IMR-90 (cell line): ENCODE results near the gene OGFOD2. TPM values are rescaled to one million over a fixed set of nuclear protein-coding genes. Genes with fewer than 3 reads are reported as not detected.
A peak's percentile ranks its signal among the peaks of the same experiment; 100 is the strongest.

Source experiments
- ATAC-seq: fragments of 200-7000 bp; cut with Tn5 transposase; 2 replicates; pipeline ENCODE4 v1.9.1; 2020; ENCODE audit warnings: low read depth, mild to moderate bottlenecking, moderate library complexity
- BruUV-seq: library from RNA; stranded (reverse); fragments of 400-500 nt; replicated peaks from 2 replicates; lab custom pipeline; 2021; lab: Mats Ljungman, UMichigan
- CTCF ChIA-PET: fragments of 300-600 bp; formaldehyde crosslinking; extraction: SDS; loops from one replicate; lab custom pipeline; 2021; ENCODE audit warnings: antibody characterized with exemption; lab: Yijun Ruan, JAX
- POLR2A ChIA-PET: fragments of 300-600 bp; sonication (Branson Sonifier 250); formaldehyde crosslinking; loops from one replicate; lab custom pipeline; 2022; ENCODE audit warnings: antibody characterized with exemption; ENCODE audit not compliant: unreplicated experiment; lab: Charles Lee
- DNase-seq: peaks from one replicate; pipeline ENCODE4 v3.0.0; 2013
- H2AFZ ChIP-seq: replicated peaks from 2 replicates; pipeline ENCODE3; 2013; ENCODE audit warnings: low read length, mild to moderate bottlenecking; ENCODE audit not compliant: poor library complexity
- H2AK5ac ChIP-seq: 2 replicates; pipeline ENCODE4 v1.6.1; 2013; ENCODE audit warnings: low read depth, low read length, inconsistent platforms
- H2AK9ac ChIP-seq: replicated peaks from 2 replicates; pipeline ENCODE3; 2013; ENCODE audit warnings: mild to moderate bottlenecking, low read depth, low read length, moderate library complexity; ENCODE audit not compliant: poor library complexity
- H2BK120ac ChIP-seq: 2 replicates; pipeline ENCODE4 v1.6.1; 2013; ENCODE audit warnings: low read depth, low read length, inconsistent platforms
- H2BK15ac ChIP-seq: 3 replicates; pipeline ENCODE4 v1.6.1; 2013; ENCODE audit warnings: low read depth, low read length, inconsistent platforms
- H2BK20ac ChIP-seq: 2 replicates; pipeline ENCODE4 v1.6.1; 2013; ENCODE audit warnings: low read depth, mild to moderate bottlenecking, inconsistent platforms, low read length, moderate library complexity
- H2BK5ac ChIP-seq: 2 replicates; pipeline ENCODE4 v1.6.1; 2013; ENCODE audit warnings: mild to moderate bottlenecking, low read depth, low read length, inconsistent platforms; ENCODE audit not compliant: poor library complexity, severe bottlenecking
- H3K14ac ChIP-seq: replicated peaks from 2 replicates; pipeline ENCODE4 v1.6.1; 2013; ENCODE audit warnings: low read depth, low read length, inconsistent platforms
- H3K18ac ChIP-seq: 2 replicates; pipeline ENCODE4 v1.6.1; 2013; ENCODE audit warnings: low read depth, low read length, control low read depth
- H3K23ac ChIP-seq: 2 replicates; pipeline ENCODE4 v1.6.1; 2013; ENCODE audit warnings: low read depth, low read length, inconsistent platforms
- H3K27ac ChIP-seq: 2 replicates; pipeline ENCODE4 v1.5.1; 2013; ENCODE audit warnings: mild to moderate bottlenecking, control low read depth, low read length; ENCODE audit not compliant: insufficient read depth
- H3K27me3 ChIP-seq: 2 replicates; pipeline ENCODE4 v1.6.1; 2013; ENCODE audit warnings: low read length; ENCODE audit not compliant: control insufficient read depth, insufficient read depth
- H3K36me3 ChIP-seq: 2 replicates; pipeline ENCODE4 v1.6.1; 2013; ENCODE audit warnings: low read length, mixed read lengths; ENCODE audit not compliant: control insufficient read depth, insufficient read depth
- H3K4ac ChIP-seq: 2 replicates; pipeline ENCODE4 v1.6.1; 2013; ENCODE audit warnings: low read depth, low read length, inconsistent platforms
- H3K4me1 ChIP-seq: 2 replicates; pipeline ENCODE4 v1.6.1; 2013; ENCODE audit warnings: low read length, mixed read lengths; ENCODE audit not compliant: control insufficient read depth, insufficient read depth
- H3K4me2 ChIP-seq: 2 replicates; pipeline ENCODE4 v1.6.1; 2013; ENCODE audit warnings: low read depth, mild to moderate bottlenecking, control low read depth, low read length, moderate library complexity
- H3K4me3 ChIP-seq: 2 replicates; pipeline ENCODE4 v1.5.1; 2013; ENCODE audit warnings: low read depth, mild to moderate bottlenecking, control low read depth, low read length, moderate library complexity; ENCODE audit not compliant: insufficient read depth
- H3K56ac ChIP-seq: 2 replicates; pipeline ENCODE4 v1.6.1; 2013; ENCODE audit warnings: low read length, inconsistent platforms; ENCODE audit not compliant: insufficient read depth; ENCODE audit errors: extremely low read depth
- H3K79me1 ChIP-seq, 2 experiments: 2 replicates each; pipeline ENCODE4 v1.6.1; 2013; ENCODE audit warnings: low read length in 2 of 2, inconsistent platforms in 1 of 2, low read depth in 1 of 2
- H3K9ac ChIP-seq: 2 replicates; pipeline ENCODE4 v1.6.1; 2013; ENCODE audit warnings: low read depth, low read length, control low read depth
- H3K9me1 ChIP-seq: 2 replicates; pipeline ENCODE4 v1.6.1; 2013; ENCODE audit warnings: low read length, inconsistent platforms; ENCODE audit not compliant: insufficient read depth
- H3K9me3 ChIP-seq: 2 replicates; pipeline ENCODE4 v1.6.1; 2013; ENCODE audit warnings: low read length; ENCODE audit not compliant: control insufficient read depth, insufficient read depth
- H4K20me1 ChIP-seq: 2 replicates; pipeline ENCODE4 v1.6.1; 2013; ENCODE audit warnings: low read length, inconsistent platforms; ENCODE audit not compliant: insufficient read depth
- H4K5ac ChIP-seq: 2 replicates; pipeline ENCODE4 v1.6.1; 2013; ENCODE audit warnings: mild to moderate bottlenecking, low read depth, low read length, control low read depth
- H4K8ac ChIP-seq, 2 experiments: 2 replicates each; pipeline ENCODE4 v1.6.1; 2013; ENCODE audit warnings: low read depth in 2 of 2, low read length in 2 of 2, control low read depth in 1 of 2, inconsistent platforms in 1 of 2
- H4K91ac ChIP-seq: 2 replicates; pipeline ENCODE4 v1.6.1; 2013; ENCODE audit warnings: low read depth, low read length, inconsistent platforms; ENCODE audit not compliant: insufficient read depth
- BHLHE40 ChIP-seq: fragments of 150-350 bp; IDR thresholded peaks from 2 replicates; pipeline ENCODE4 v1.6.1; 2016; ENCODE audit warnings: mild to moderate bottlenecking, low read depth, low read length
- CEBPB ChIP-seq: IDR thresholded peaks from 2 replicates; pipeline ENCODE4 v1.6.1; 2012; ENCODE audit warnings: low read depth, low read length, improper control_type of control experiment
- ELK1 ChIP-seq: fragments of 150-350 bp; IDR thresholded peaks from 2 replicates; pipeline ENCODE4 v1.6.1; 2016; ENCODE audit warnings: low read depth, mild to moderate bottlenecking, low read length, moderate library complexity, borderline replicate concordance
- FOS ChIP-seq: fragments of 150-350 bp; IDR thresholded peaks from 2 replicates; pipeline ENCODE4 v1.6.1; 2016; ENCODE audit warnings: low read depth, low read length
- MAFK ChIP-seq: IDR thresholded peaks from 2 replicates; pipeline ENCODE4 v1.6.1; 2012; ENCODE audit warnings: low read depth, low read length, improper control_type of control experiment
- MAZ ChIP-seq: IDR thresholded peaks from 2 replicates; pipeline ENCODE4 v1.6.1; 2012; ENCODE audit warnings: low read depth, mild to moderate bottlenecking, low read length, improper control_type of control experiment, moderate library complexity, borderline replicate concordance
- MXI1 ChIP-seq: IDR thresholded peaks from 2 replicates; pipeline ENCODE4 v1.6.1; 2012; ENCODE audit warnings: low read depth, mild to moderate bottlenecking, low read length, moderate library complexity, borderline replicate concordance
- POLR2A ChIP-seq: IDR thresholded peaks from 2 replicates; pipeline ENCODE4 v1.6.1; 2012; ENCODE audit warnings: mild to moderate bottlenecking, low read depth, low read length
- RAD21 ChIP-seq: IDR thresholded peaks from 2 replicates; pipeline ENCODE4 v1.6.1; 2012; ENCODE audit warnings: low read length, improper control_type of control experiment
- SMC3 ChIP-seq: fragments of 150-350 bp; IDR thresholded peaks from 2 replicates; pipeline ENCODE4 v1.6.1; 2016; ENCODE audit warnings: low read depth, mild to moderate bottlenecking, antibody characterized with exemption, low read length, moderate library complexity
- USF2 ChIP-seq: fragments of 150-350 bp; IDR thresholded peaks from 2 replicates; pipeline ENCODE4 v1.6.1; 2017; ENCODE audit warnings: mild to moderate bottlenecking, antibody characterized with exemption, low read length, low read depth
- WGBS, 2 experiments: methylation state at CpG; one replicate each; pipeline versions ENCODE4 v1.1.5 to v1.1.7; 2013; ENCODE audit warnings: missing lambda C conversion rate in 2 of 2; ENCODE audit not compliant: insufficient read length in 1 of 2; ENCODE audit errors: extremely low coverage in 2 of 2; 5-methylcytosine and 5-hydroxymethylcytosine counted together
- dilution Hi-C: fragments of 300-500 bp; cut with HindIII; formaldehyde crosslinking; loops from one replicate; pipeline ENCODE4 v1.14.3; 2018; ENCODE audit warnings: low sequenced_read_pairs; ENCODE audit not compliant: unreplicated experiment
- in situ Hi-C: fragments of 300-500 bp; cut with MboI; formaldehyde crosslinking; loops from 3 replicates; pipeline ENCODE4 v1.14.3; 2019; ENCODE audit warnings: low sequenced_read_pairs, inconsistent platforms, mixed read lengths
- intact Hi-C: fragments of 100-400 bp; cut with micrococcal nuclease; formaldehyde crosslinking; loops from 2 replicates; pipeline ENCODE4 v1.10.0; 2022
- polyA plus RNA-seq, 3 experiments: library from polyadenylated mRNA; depleted of rRNA; stranded (reverse); fragments of >200 nt; gene quantifications; 2 replicates each; pipeline ENCODE4 v1.2.3, GENCODE V29; 2012; ENCODE audit warnings: low replicate concordance in 1 of 3
- total RNA-seq: library from RNA; depleted of rRNA; stranded (reverse); fragments of >200 nt; gene quantifications from 2 replicates; pipeline ENCODE4 v1.2.3, GENCODE V29; 2012

The OGFOD2 gene
- total and polyA plus RNA-seq, 2 of the 4 experiments (the other 2 are of a cell fraction), result 4.3 to 18.2 TPM

- TF ChIP-seq USF2, result peak; percentile 71
Observed at GRCh38 chr12:122946690-122947341, 28.2 kb upstream of the OGFOD2 start (continued).

- Histone ChIP-seq H3K56ac (peak overlapping the region; percentile 32; the same call in 1 of the 2 replicates), H3K14ac (peak overlapping the region; percentile 91), H4K5ac (peak overlapping the region; percentile 18), H3K4me2 (no peak overlapping the region), H3K4me3 (no peak overlapping the region), H3K9me1 (peaks cover 30% of the 10 kb centered on the region), H3K9ac (peak overlapping the region; percentile 7; the same call in 1 of the 2 replicates), H2BK15ac (peak overlapping the region; percentile 84; the same call in 2 of the 3 replicates), H4K20me1 (peaks cover 5% of the 10 kb centered on the region; the same call in 1 of the 2 replicates), H2BK5ac (peak overlapping the region; percentile 82), H2AK9ac (peak overlapping the region; percentile 97), H3K4me1 (peaks cover 22% of the 10 kb centered on the region), H3K36me3 (no peaks in the 10 kb centered on the region), H4K8ac (peak overlapping the region; percentile 25 to 87; a peak in 3 of 4 replicates), H4K91ac (peak overlapping the region; percentile 90), H3K79me1 (peaks cover 0 to 24% of the 10 kb centered on the region in 2 experiments; a peak in 2 of 4 replicates), H3K18ac (peak overlapping the region; percentile 16), H2AFZ (peak overlapping the region; percentile 80), H3K27me3 (no peaks in the 10 kb centered on the region), H3K23ac (peak overlapping the region; percentile 68; the same call in 1 of the 2 replicates), H3K9me3 (no peaks in the 10 kb centered on the region), H2BK20ac (peak overlapping the region; percentile 89), H2BK120ac (peak overlapping the region; percentile 99), H3K27ac (peak overlapping the region; percentile 74), H2AK5ac (peak overlapping the region; percentile 88), H3K4ac (peak overlapping the region; percentile 92)
- in situ Hi-C loops (no loop called here), dilution Hi-C loops (no loop called here), intact Hi-C loops (loop anchor here (1.0 kb wide), 1 partner anchor 87 kb away; no protein-coding TSS in a partner anchor)
- BruUV-seq, result no TSS peak
- CTCF ChIA-PET, result interaction anchor here (0.7 to 1.3 kb wide), 2 partner anchors 76 to 174 kb away, joined by 3 read pairs; no protein-coding TSS in a partner anchor
- WGBS, 2 experiments, result no CpG with 5 or more reads among the region's 15 CpGs
- DNase-seq (no peak), ATAC-seq (no peak)
- POLR2A ChIA-PET, result no interaction called here
- no peak for TF ChIP-seq SMC3
- no peak for TF ChIP-seq MAZ
- no peak for TF ChIP-seq MAFK
- no peak for TF ChIP-seq FOS
- TF ChIP-seq RAD21, result no peak
- no peak for TF ChIP-seq MXI1
- no peak for TF ChIP-seq BHLHE40
- TF ChIP-seq POLR2A, result no peak
- TF ChIP-seq CEBPB, result no peak
- TF ChIP-seq ELK1, result no peak
Observed at GRCh38 chr12:122947352-122947792, 27.7 kb upstream of the OGFOD2 start.
